H9 (cell line): ENCODE data around the gene NAA16. TPM values are rescaled to one million over a fixed set of nuclear protein-coding genes. Genes with fewer than 3 reads are reported as not detected.

Experiments
- DNase-seq: peaks from one replicate; pipeline ENCODE4 v3.0.0-alpha.2; 2017
- H2AFZ ChIP-seq: one replicate; pipeline ENCODE4 v1.6.1; 2013; ENCODE audit warnings: mild to moderate bottlenecking, low read length, control low read depth, moderate library complexity
- H2AK5ac ChIP-seq: 2 replicates; pipeline ENCODE4 v1.6.1; 2013; ENCODE audit warnings: low read length, control low read depth, mixed read lengths; ENCODE audit not compliant: insufficient read length
- H2BK120ac ChIP-seq: one replicate; pipeline ENCODE4 v1.6.1; 2013; ENCODE audit warnings: low read depth, mild to moderate bottlenecking, low read length, control low read depth, inconsistent platforms; ENCODE audit not compliant: poor library complexity, severe bottlenecking
- H2BK12ac ChIP-seq: 2 replicates; pipeline ENCODE4 v1.6.1; 2013; ENCODE audit warnings: low read length, control low read depth, mixed read lengths, low read depth; ENCODE audit not compliant: insufficient read length
- H2BK15ac ChIP-seq: 2 replicates; pipeline ENCODE4 v1.6.1; 2013; ENCODE audit warnings: low read depth, low read length, control low read depth
- H2BK20ac ChIP-seq: one replicate; pipeline ENCODE4 v1.6.1; 2013; ENCODE audit warnings: low read depth, mild to moderate bottlenecking, low read length, control low read depth, inconsistent platforms; ENCODE audit not compliant: poor library complexity, severe bottlenecking
- H2BK5ac ChIP-seq: 2 replicates; pipeline ENCODE4 v1.6.1; 2013; ENCODE audit warnings: low read length, control low read depth, mixed read lengths; ENCODE audit not compliant: insufficient read length
- H3K14ac ChIP-seq: 2 replicates; pipeline ENCODE4 v1.6.1; 2013; ENCODE audit warnings: low read length, control low read depth; ENCODE audit not compliant: insufficient read depth
- H3K18ac ChIP-seq: 2 replicates; pipeline ENCODE4 v1.6.1; 2013; ENCODE audit warnings: low read depth, mild to moderate bottlenecking, mixed read lengths, low read length, control low read depth; ENCODE audit not compliant: insufficient read length
- H3K23ac ChIP-seq: 2 replicates; pipeline ENCODE4 v1.6.1; 2013; ENCODE audit warnings: low read length, control low read depth, mixed read lengths, low read depth; ENCODE audit not compliant: insufficient read length
- H3K23me2 ChIP-seq: 2 replicates; pipeline ENCODE4 v1.6.1; 2013; ENCODE audit warnings: low read depth, mild to moderate bottlenecking, mixed read lengths, low read length, control low read depth; ENCODE audit not compliant: insufficient read length, poor library complexity, severe bottlenecking
- H3K27ac ChIP-seq: 2 replicates; pipeline ENCODE4 v1.5.1; 2013; ENCODE audit warnings: low read length, control low read depth, mixed read lengths, low read depth; ENCODE audit not compliant: insufficient read length
- H3K27me3 ChIP-seq: 2 replicates; pipeline ENCODE4 v1.6.1; 2013; ENCODE audit warnings: low read length, control low read depth, inconsistent platforms; ENCODE audit not compliant: insufficient read depth
- H3K4ac ChIP-seq: 2 replicates; pipeline ENCODE4 v1.6.1; 2013; ENCODE audit warnings: low read depth, mild to moderate bottlenecking, control low read depth, inconsistent platforms, low read length, moderate library complexity
- H3K4me1 ChIP-seq: 2 replicates; pipeline ENCODE4 v1.6.1; 2013; ENCODE audit warnings: low read length, control low read depth, inconsistent platforms; ENCODE audit not compliant: insufficient read depth
- H3K4me2 ChIP-seq: 2 replicates; pipeline ENCODE4 v1.6.1; 2013; ENCODE audit warnings: low read length, control low read depth, mixed read lengths; ENCODE audit not compliant: insufficient read length, insufficient read depth
- H3K56ac ChIP-seq: 2 replicates; pipeline ENCODE4 v1.6.1; 2013; ENCODE audit warnings: low read depth, mild to moderate bottlenecking, mixed read lengths, low read length, control low read depth; ENCODE audit not compliant: insufficient read length
- H3K79me1 ChIP-seq: 2 replicates; pipeline ENCODE4 v1.6.1; 2013; ENCODE audit warnings: low read depth, mild to moderate bottlenecking, moderate library complexity, low read length, control low read depth, inconsistent platforms; ENCODE audit not compliant: insufficient read depth, poor library complexity, severe bottlenecking
- H3K79me2 ChIP-seq: 2 replicates; pipeline ENCODE4 v1.6.1; 2013; ENCODE audit warnings: low read length, control low read depth, inconsistent platforms; ENCODE audit not compliant: insufficient read depth
- H3K9ac ChIP-seq: 2 replicates; pipeline ENCODE4 v1.6.1; 2013; ENCODE audit warnings: low read length, control low read depth, mixed read lengths; ENCODE audit not compliant: insufficient read length; ENCODE audit errors: extremely low read depth
- H3K9me3 ChIP-seq: one replicate; pipeline ENCODE4 v1.6.1; 2013; ENCODE audit warnings: low read depth, low read length, inconsistent platforms; ENCODE audit not compliant: control insufficient read depth
- H3T11ph ChIP-seq: one replicate; pipeline ENCODE4 v1.6.1; 2013; ENCODE audit warnings: mild to moderate bottlenecking, low read length, control low read depth, inconsistent platforms
- H4K20me1 ChIP-seq: one replicate; pipeline ENCODE4 v1.6.1; 2013; ENCODE audit not compliant: control insufficient read depth, insufficient read length, insufficient read depth
- H4K5ac ChIP-seq: 2 replicates; pipeline ENCODE4 v1.6.1; 2013; ENCODE audit warnings: low read depth, mild to moderate bottlenecking, mixed read lengths, low read length, control low read depth; ENCODE audit not compliant: insufficient read length
- H4K8ac ChIP-seq: replicated peaks from 2 replicates; pipeline ENCODE4 v1.6.1; 2013; ENCODE audit warnings: low read length, control low read depth, mixed read lengths, low read depth; ENCODE audit not compliant: insufficient read length
- H4K91ac ChIP-seq: 2 replicates; pipeline ENCODE4 v1.6.1; 2013; ENCODE audit warnings: low read depth, mild to moderate bottlenecking, moderate library complexity, mixed read lengths, low read length, control low read depth; ENCODE audit not compliant: insufficient read length
- H3K27ac Mint-ChIP-seq, 3 experiments: 2 replicates in 2 of 3; 3 replicates in 1 of 3; pipeline ENCODE4 v1.8.0; 2020 to 2021; ENCODE audit warnings: mixed read lengths in 3 of 3, mild to moderate bottlenecking in 1 of 3, moderate library complexity in 1 of 3
- H3K27me3 Mint-ChIP-seq: 2 replicates; pipeline ENCODE4 v1.8.0; 2021; ENCODE audit warnings: low read depth, mild to moderate bottlenecking, moderate library complexity, mixed read lengths
- H3K36me3 Mint-ChIP-seq, 3 experiments: 2 replicates in 2 of 3; 3 replicates in 1 of 3; pipeline ENCODE4 v1.8.0; 2020 to 2021; ENCODE audit warnings: low read depth in 3 of 3, mixed read lengths in 3 of 3; ENCODE audit not compliant: insufficient read depth in 1 of 3
- H3K4me1 Mint-ChIP-seq, 2 experiments: 2 replicates each; pipeline ENCODE4 v1.8.0; 2020; ENCODE audit warnings: mixed read lengths in 2 of 2
- H3K4me3 Mint-ChIP-seq, 2 experiments: 2 replicates in 1 of 2; 3 replicates in 1 of 2; pipeline ENCODE4 v1.8.0; 2020 to 2021; ENCODE audit warnings: mild to moderate bottlenecking in 2 of 2, mixed read lengths in 2 of 2, moderate library complexity in 1 of 2
- H3K9me3 Mint-ChIP-seq, 2 experiments: 2 replicates in 1 of 2; 3 replicates in 1 of 2; pipeline ENCODE4 v1.8.0; 2020; ENCODE audit warnings: mild to moderate bottlenecking in 2 of 2, mixed read lengths in 2 of 2, moderate library complexity in 1 of 2
- WGBS: extraction: QIAGEN DNeasy Blood & Tissue Kit; methylation state at CpG from one replicate; pipeline ENCODE4 v1.1.7; 2013; ENCODE audit warnings: missing lambda C conversion rate, low lambda C conversion rate, mixed read lengths; ENCODE audit not compliant: insufficient read length; ENCODE audit errors: extremely low coverage; 5-methylcytosine and 5-hydroxymethylcytosine counted together
- total RNA-seq: library from RNA; stranded (reverse); gene quantifications from 2 replicates; pipeline ENCODE4 v1.2.1, GENCODE V29; 2021
- TF ChIP-seq, protein P1 (sequence below): fragments of 200-600 bp; sonication (generic); conservative IDR thresholded peaks from 3 replicates; pipeline ENCODE4 v1.8.0; 2021; ENCODE audit warnings: antibody characterized with exemption, mild to moderate bottlenecking

NAA16 gene
- total RNA-seq, 1 experiment from 2014 or later, result 37.7 TPM

GRCh38 chr13:41377446-41377845 lies 66.4 kb downstream of the NAA16 start:
- Histone ChIP-seq H3K14ac (no peak overlapping the region), H3K9ac (no peak overlapping the region), H4K8ac (no peak overlapping the region), H3K56ac (no peak overlapping the region), H3K23ac (no peak overlapping the region), H4K5ac (no peak overlapping the region), H3K79me2 (no peaks in the 10 kb centered on the region), H3K23me2 (no peaks in the 10 kb centered on the region), H2BK15ac (no peak overlapping the region), H3K18ac (no peak overlapping the region), H2AK5ac (no peak overlapping the region), H3K4me2 (no peak overlapping the region), H3K4ac (no peak overlapping the region), H4K20me1 (no peaks in the 10 kb centered on the region), H2AFZ (no peak overlapping the region), H3K79me1 (no peaks in the 10 kb centered on the region), H2BK5ac (no peak overlapping the region), H2BK12ac (no peak overlapping the region), H3K27ac (no peak overlapping the region), H3K27me3 (no peaks in the 10 kb centered on the region), H4K91ac (no peak overlapping the region), H2BK20ac (no peak overlapping the region), H2BK120ac (no peak overlapping the region), H3K4me1 (no peaks in the 10 kb centered on the region), H3T11ph (no peak overlapping the region), H3K9me3 (no peaks in the 10 kb centered on the region)
- TF ChIP-seq, protein P1, sequence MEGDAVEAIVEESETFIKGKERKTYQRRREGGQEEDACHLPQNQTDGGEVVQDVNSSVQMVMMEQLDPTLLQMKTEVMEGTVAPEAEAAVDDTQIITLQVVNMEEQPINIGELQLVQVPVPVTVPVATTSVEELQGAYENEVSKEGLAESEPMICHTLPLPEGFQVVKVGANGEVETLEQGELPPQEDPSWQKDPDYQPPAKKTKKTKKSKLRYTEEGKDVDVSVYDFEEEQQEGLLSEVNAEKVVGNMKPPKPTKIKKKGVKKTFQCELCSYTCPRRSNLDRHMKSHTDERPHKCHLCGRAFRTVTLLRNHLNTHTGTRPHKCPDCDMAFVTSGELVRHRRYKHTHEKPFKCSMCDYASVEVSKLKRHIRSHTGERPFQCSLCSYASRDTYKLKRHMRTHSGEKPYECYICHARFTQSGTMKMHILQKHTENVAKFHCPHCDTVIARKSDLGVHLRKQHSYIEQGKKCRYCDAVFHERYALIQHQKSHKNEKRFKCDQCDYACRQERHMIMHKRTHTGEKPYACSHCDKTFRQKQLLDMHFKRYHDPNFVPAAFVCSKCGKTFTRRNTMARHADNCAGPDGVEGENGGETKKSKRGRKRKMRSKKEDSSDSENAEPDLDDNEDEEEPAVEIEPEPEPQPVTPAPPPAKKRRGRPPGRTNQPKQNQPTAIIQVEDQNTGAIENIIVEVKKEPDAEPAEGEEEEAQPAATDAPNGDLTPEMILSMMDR, result no peak
- Mint-ChIP-seq H3K4me3 (no peak overlapping the region), H3K36me3 (peaks cover 21 to 40% (median 34%) of the 10 kb centered on the region in 3 experiments; a peak in 6 of 7 replicates), H3K4me1 (no peaks in the 10 kb centered on the region), H3K27me3 (peaks cover 6% of the 10 kb centered on the region), H3K9me3 (no peaks in the 10 kb centered on the region), H3K27ac (peak overlapping the region in 1 of 3 experiments; percentile 63; a peak in 2 of 7 replicates)
- DNase-seq, result no peak
- WGBS, result no CpG with 5 or more reads among the region's 5 CpGs
